T-helper 2 cell treated with Interferon-gamma antibody and Interleukin-4, amounts not matched to agents 100 ng/mL and 5 ng/mL, for 36 hours (primary cell): Measurements from ENCODE around the gene C1GALT1. TPM values are rescaled to one million over a fixed set of nuclear protein-coding genes. Genes with fewer than 3 reads are reported as not detected.
"Not testable (repeated sequence)": the region's sequence is repeated elsewhere in the genome, so short reads cannot be mapped to it uniquely, and the experiment has no call there.

ENCODE experiments used
- intact Hi-C: fragments of 100-400 bp; cut with micrococcal nuclease; formaldehyde crosslinking; loops from one replicate; pipeline ENCODE4 v1.15.1; 2023
- total RNA-seq: library from RNA; stranded (reverse); gene quantifications from 2 replicates; pipeline ENCODE4 v1.2.3, GENCODE V29; 2022

Gene C1GALT1
- total RNA-seq, result 47.5 and 50.4 TPM in 2 replicates

- intact Hi-C loops, result loop anchor here (1.0 to 5.0 kb wide), 11 partner anchors 11 to 950 kb away; partner anchors contain the start of genes GLCCI1, MIOS and UMAD1
These were observed at the start of gene C1GALT1 for GRCh38 chr7:7182156-7183060. TSS of gene C1GALT1 (plus strand) at chr7:7182544. CDS start at chr7:7234320, 51,776 bp downstream.

GRCh38 chr7:7134046-7134445 is 48.3 kb upstream of the C1GALT1 start:
- intact Hi-C loops, result no loop called here

- intact Hi-C loops, result no loop called here
These were observed 47.3 kb upstream of the C1GALT1 start for GRCh38 chr7:7135074-7135473.

GRCh38 chr7:7135924-7136323 is 46.4 kb upstream of the C1GALT1 start:
- intact Hi-C loops, result not testable (repeated sequence)

- intact Hi-C loops, result no loop called here
These were observed 45.6 kb upstream of the C1GALT1 start for GRCh38 chr7:7136466-7137381.

GRCh38 chr7:7138897-7139296 is 43.4 kb upstream of the C1GALT1 start:
- intact Hi-C loops, result no loop called here

GRCh38 chr7:7143404-7143803 is 38.9 kb upstream of the C1GALT1 start:
- intact Hi-C loops, result not testable (repeated sequence)

GRCh38 chr7:7145151-7145550 is 37.2 kb upstream of the C1GALT1 start:
- intact Hi-C loops, result not testable (repeated sequence)

- intact Hi-C loops, result no loop called here
These were observed 35.5 kb upstream of the C1GALT1 start for GRCh38 chr7:7146837-7147236.

- intact Hi-C loops, result no loop called here
These were observed 33.4 kb upstream of the C1GALT1 start for GRCh38 chr7:7148798-7149481.

GRCh38 chr7:7151285-7151684 is 31.1 kb upstream of the C1GALT1 start:
- intact Hi-C loops, result no loop called here

- intact Hi-C loops, result no loop called here
These were observed 30.5 kb upstream of the C1GALT1 start for GRCh38 chr7:7151865-7152264.

GRCh38 chr7:7152315-7152714 is 30.0 kb upstream of the C1GALT1 start:
- intact Hi-C loops, result no loop called here

- intact Hi-C loops, result not testable (repeated sequence)
These were observed 28.0 kb upstream of the C1GALT1 start for GRCh38 chr7:7154355-7154754.

GRCh38 chr7:7156663-7157062 is 25.7 kb upstream of the C1GALT1 start:
- intact Hi-C loops, result loop anchor here (1.0 to 2.0 kb wide), 2 partner anchors 26 to 52 kb away; partner anchors contain the start of gene C1GALT1

GRCh38 chr7:7157177-7157886 is 25.0 kb upstream of the C1GALT1 start:
- intact Hi-C loops, result loop anchor here (1.0 to 2.0 kb wide), 2 partner anchors 25 to 53 kb away; partner anchors contain the start of gene C1GALT1

GRCh38 chr7:7157887-7158271 is 24.5 kb upstream of the C1GALT1 start:
- intact Hi-C loops, result loop anchor here (1.0 to 2.0 kb wide), 2 partner anchors 24 to 53 kb away; partner anchors contain the start of gene C1GALT1

GRCh38 chr7:7159063-7159658 is 23.2 kb upstream of the C1GALT1 start:
- intact Hi-C loops, result no loop called here

GRCh38 chr7:7164591-7164990 is 17.8 kb upstream of the C1GALT1 start:
- intact Hi-C loops, result no loop called here

GRCh38 chr7:7165372-7165771 is 17.0 kb upstream of the C1GALT1 start:
- intact Hi-C loops, result no loop called here
